CD4-positive, alpha-beta T cell (primary cell): ENCODE data around the gene DDX4. TPM values are rescaled to one million over a fixed set of nuclear protein-coding genes. Genes with fewer than 3 reads are reported as not detected.

Experiments used
- ATAC-seq: fragments of 200-7000 bp; cut with Tn5 transposase; one replicate; pipeline ENCODE4 v1.10.0; 2022; ENCODE audit warnings: mild to moderate bottlenecking; ENCODE audit not compliant: poor library complexity
- CTCF ChIA-PET: fragments of 350-600 bp; sonication (Branson Sonifier 250); formaldehyde crosslinking; loops from one replicate; lab custom pipeline; 2021; ENCODE audit warnings: antibody characterized with exemption, inconsistent platforms; lab: Charles Lee
- POLR2A ChIA-PET: fragments of 350-600 bp; sonication (Branson Sonifier 250); formaldehyde crosslinking; loops from one replicate; lab custom pipeline; 2021; ENCODE audit warnings: antibody characterized with exemption, inconsistent platforms; lab: Charles Lee
- DNase-seq, 14 experiments: peaks; one replicate each; pipeline ENCODE4 v3.0.0-alpha.2; 2013 to 2020; ENCODE audit warnings: mixed read lengths in 2 of 14
- H3K27ac ChIP-seq, 2 donors: one replicate each; pipeline versions ENCODE4 v1.5.1 to v1.7.0; 2013; ENCODE audit warnings: low read length in 2 of 2, low read depth in 1 of 2, mild to moderate bottlenecking in 1 of 2
- H3K27me3 ChIP-seq, 2 experiments: 1 replicate in 1 of 2; 2 replicates in 1 of 2; pipeline versions ENCODE4 v1.6.1 to v1.7.0; 2013; ENCODE audit warnings: low read length in 2 of 2, control low read depth in 1 of 2, mild to moderate bottlenecking in 1 of 2, moderate library complexity in 1 of 2; ENCODE audit not compliant: insufficient read depth in 2 of 2, control insufficient read depth in 1 of 2
- H3K36me3 ChIP-seq: one replicate; pipeline ENCODE4 v1.6.1; 2013; ENCODE audit warnings: low read length, control low read depth; ENCODE audit not compliant: insufficient read depth
- H3K4me1 ChIP-seq: one replicate; pipeline ENCODE4 v1.6.1; 2013; ENCODE audit warnings: low read length, control low read depth; ENCODE audit not compliant: insufficient read depth
- H3K4me3 ChIP-seq: one replicate; pipeline ENCODE4 v1.5.1; 2013; ENCODE audit warnings: mild to moderate bottlenecking, low read length, moderate library complexity
- H3K9me3 ChIP-seq, 2 experiments: 1 replicate in 1 of 2; 2 replicates in 1 of 2; pipeline versions ENCODE4 v1.6.1 to v1.7.0; 2013; ENCODE audit warnings: low read length in 2 of 2, mild to moderate bottlenecking in 2 of 2, control low read depth in 1 of 2, moderate library complexity in 1 of 2; ENCODE audit not compliant: control insufficient read depth in 1 of 2, insufficient read depth in 1 of 2
- H3K27ac Mint-ChIP-seq: one replicate; pipeline ENCODE4 v1.8.0; 2020; ENCODE audit warnings: mixed read lengths
- H3K27me3 Mint-ChIP-seq: one replicate; pipeline ENCODE4 v1.8.0; 2021; ENCODE audit warnings: mixed read lengths
- H3K36me3 Mint-ChIP-seq: one replicate; pipeline ENCODE4 v1.8.0; 2021; ENCODE audit warnings: low read depth, mixed read lengths
- H3K4me1 Mint-ChIP-seq: one replicate; pipeline ENCODE4 v1.8.0; 2021; ENCODE audit warnings: low read depth, mixed read lengths
- H3K4me3 Mint-ChIP-seq: one replicate; pipeline ENCODE4 v1.8.0; 2020; ENCODE audit warnings: mild to moderate bottlenecking, mixed read lengths
- H3K9me3 Mint-ChIP-seq: one replicate; pipeline ENCODE4 v1.8.0; 2020; ENCODE audit warnings: mixed read lengths
- intact Hi-C, 2 experiments: fragments of 100-400 bp; cut with DNase I in 1 of 2; cut with micrococcal nuclease in 1 of 2; formaldehyde crosslinking; loops; one replicate each; pipeline versions ENCODE4 v1.15.1 to v1.9.0; 2023 to 2025; cut with DNase I, micrococcal nuclease
- total RNA-seq, 174 experiments: library from RNA in 2 of 174; stranded (reverse) in 2 of 174; gene quantifications; one replicate each; pipeline ENCODE4 v1.2.3 and lab custom pipeline; 2021 to 2026
- TF ChIP-seq, protein P1 (sequence below): fragments of 200-600 bp; IDR thresholded peaks from one replicate; pipeline ENCODE4 v1.8.0; 2022; ENCODE audit warnings: antibody characterized with exemption, mild to moderate bottlenecking

Gene DDX4
- total RNA-seq, 2 experiments from 2014 or later: not detected

DNA sequence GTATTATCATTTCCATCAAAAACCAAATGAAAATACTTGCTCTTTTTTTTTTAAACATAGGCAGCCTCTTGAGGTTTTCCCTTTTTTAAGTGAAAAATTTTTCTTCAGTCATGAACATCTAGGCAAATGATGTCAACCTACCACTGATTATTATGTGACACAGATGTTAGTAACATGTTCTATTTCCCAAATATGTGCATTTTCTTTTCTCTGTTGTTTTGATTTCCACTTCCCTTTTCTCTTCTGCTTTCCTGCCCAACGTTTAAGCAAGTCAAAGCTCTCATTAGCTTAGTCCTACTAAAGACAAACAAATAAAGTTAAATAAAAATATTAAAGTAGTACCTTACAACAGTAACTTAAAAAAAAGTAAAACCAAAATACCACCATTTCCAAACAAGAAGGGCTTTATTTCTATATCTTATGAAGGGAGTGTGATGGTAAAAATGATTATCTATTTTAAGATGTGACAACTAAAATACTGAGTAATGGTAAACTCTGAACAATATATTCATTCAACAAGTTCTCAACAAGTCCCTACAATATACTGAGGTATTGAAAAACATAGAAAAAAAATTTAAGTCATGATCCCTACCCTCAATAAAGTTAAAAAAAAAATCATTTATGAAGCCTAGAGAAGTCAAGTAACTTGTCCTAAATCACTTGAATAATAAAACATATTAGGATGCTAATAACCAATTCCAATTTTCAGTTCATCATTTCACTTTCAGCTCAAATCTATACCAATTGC lies 35.1 kb upstream of the DDX4 start:
- Mint-ChIP-seq H3K27me3 (no peaks in the 10 kb centered on the region), H3K4me1 (peaks cover 9% of the 10 kb centered on the region), H3K36me3 (peaks cover 31% of the 10 kb centered on the region), H3K4me3 (no peak overlapping the region), H3K27ac (no peak overlapping the region), H3K9me3 (no peaks in the 10 kb centered on the region)
- H3K27me3 ChIP-seq: no peaks in the 10 kb centered on the region
- peaks cover 2% of the 10 kb centered on the region for H3K36me3 ChIP-seq
- ATAC-seq: no peak
- no peaks in the 10 kb centered on the region for H3K4me1 ChIP-seq
- intact Hi-C loops: no loop called here
- TF ChIP-seq, protein P1, sequence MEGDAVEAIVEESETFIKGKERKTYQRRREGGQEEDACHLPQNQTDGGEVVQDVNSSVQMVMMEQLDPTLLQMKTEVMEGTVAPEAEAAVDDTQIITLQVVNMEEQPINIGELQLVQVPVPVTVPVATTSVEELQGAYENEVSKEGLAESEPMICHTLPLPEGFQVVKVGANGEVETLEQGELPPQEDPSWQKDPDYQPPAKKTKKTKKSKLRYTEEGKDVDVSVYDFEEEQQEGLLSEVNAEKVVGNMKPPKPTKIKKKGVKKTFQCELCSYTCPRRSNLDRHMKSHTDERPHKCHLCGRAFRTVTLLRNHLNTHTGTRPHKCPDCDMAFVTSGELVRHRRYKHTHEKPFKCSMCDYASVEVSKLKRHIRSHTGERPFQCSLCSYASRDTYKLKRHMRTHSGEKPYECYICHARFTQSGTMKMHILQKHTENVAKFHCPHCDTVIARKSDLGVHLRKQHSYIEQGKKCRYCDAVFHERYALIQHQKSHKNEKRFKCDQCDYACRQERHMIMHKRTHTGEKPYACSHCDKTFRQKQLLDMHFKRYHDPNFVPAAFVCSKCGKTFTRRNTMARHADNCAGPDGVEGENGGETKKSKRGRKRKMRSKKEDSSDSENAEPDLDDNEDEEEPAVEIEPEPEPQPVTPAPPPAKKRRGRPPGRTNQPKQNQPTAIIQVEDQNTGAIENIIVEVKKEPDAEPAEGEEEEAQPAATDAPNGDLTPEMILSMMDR: no peak
- no peaks in the 10 kb centered on the region for H3K9me3 ChIP-seq
- CTCF ChIA-PET: no interaction called here
- H3K27ac ChIP-seq: no peak overlapping the region
- POLR2A ChIA-PET: no interaction called here
- DNase-seq: no peak
- H3K4me3 ChIP-seq: no peak overlapping the region

DNA sequence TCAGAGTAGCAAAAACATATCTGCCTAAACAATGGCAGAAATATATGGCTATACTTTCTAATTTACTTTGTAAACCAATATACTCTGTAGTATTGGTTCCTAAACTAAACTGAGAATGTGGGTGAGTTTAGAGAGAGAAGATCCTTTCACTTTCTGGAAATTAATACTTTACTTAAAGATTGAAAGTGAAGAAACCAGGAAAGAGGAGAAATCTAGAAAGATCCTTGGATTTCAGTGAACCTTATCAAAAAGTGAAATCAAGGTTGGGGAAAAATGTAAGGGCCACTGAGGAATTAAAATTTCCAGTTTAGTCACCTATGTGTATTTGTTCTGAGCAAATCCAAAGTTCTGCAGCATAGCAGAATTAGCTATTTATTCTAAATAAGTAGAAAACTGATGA lies 31.6 kb upstream of the DDX4 start:
- POLR2A ChIA-PET: no interaction called here
- H3K27ac ChIP-seq: no peak overlapping the region
- CTCF ChIA-PET: no interaction called here

DNA sequence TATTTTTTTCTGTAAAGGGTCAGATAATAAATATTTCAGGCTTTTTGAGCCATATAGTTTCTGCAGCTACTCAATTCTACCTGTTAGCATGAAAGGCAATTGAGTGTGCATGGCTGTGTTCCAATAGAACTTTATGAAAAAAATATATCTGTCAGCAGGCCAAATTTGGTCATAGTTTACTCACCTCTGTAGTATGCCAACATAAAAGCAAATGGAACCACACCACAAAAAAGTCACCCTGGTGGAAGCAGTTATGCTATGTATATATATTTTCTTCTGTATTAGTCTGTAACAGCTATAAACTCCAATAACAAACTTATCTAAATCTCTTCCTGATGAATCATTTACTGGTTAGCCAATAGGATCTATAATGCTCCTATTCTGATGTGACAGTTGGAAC lies 29.1 kb upstream of the DDX4 start:
- peaks cover 42% of the 10 kb centered on the region for H3K36me3 Mint-ChIP-seq
- no peak overlapping the region for H3K27ac ChIP-seq
- TF ChIP-seq, protein P1: no peak
- H3K9me3 Mint-ChIP-seq: no peaks in the 10 kb centered on the region
- no peak overlapping the region for H3K27ac Mint-ChIP-seq
- H3K4me3 Mint-ChIP-seq: peak overlapping the region; percentile 57
- no peaks in the 10 kb centered on the region for H3K27me3 ChIP-seq
- ATAC-seq (no peak), DNase-seq (no peak)
- peaks cover 5% of the 10 kb centered on the region for H3K36me3 ChIP-seq
- H3K4me3 ChIP-seq: no peak overlapping the region
- CTCF ChIA-PET: no interaction called here
- intact Hi-C loops: no loop called here
- POLR2A ChIA-PET: no interaction called here
- H3K4me1 ChIP-seq: peaks cover 20% of the 10 kb centered on the region
- no peaks in the 10 kb centered on the region for H3K27me3 Mint-ChIP-seq
- H3K4me1 Mint-ChIP-seq: peaks cover 42% of the 10 kb centered on the region
- H3K9me3 ChIP-seq: no peaks in the 10 kb centered on the region

More for the DNA sequence above, 31.6 kb upstream of the DDX4 start:
- H3K36me3 ChIP-seq: peaks cover 5% of the 10 kb centered on the region
- peak overlapping the region; percentile 13 for H3K4me3 Mint-ChIP-seq
- H3K9me3 Mint-ChIP-seq: no peaks in the 10 kb centered on the region
- H3K9me3 ChIP-seq: no peaks in the 10 kb centered on the region
- peaks cover 26% of the 10 kb centered on the region for H3K4me1 Mint-ChIP-seq
- no peaks in the 10 kb centered on the region for H3K27me3 Mint-ChIP-seq
- no peak for ATAC-seq
- H3K4me3 ChIP-seq: no peak overlapping the region
- H3K36me3 Mint-ChIP-seq: peaks cover 32% of the 10 kb centered on the region
- H3K4me1 ChIP-seq: peaks cover 4% of the 10 kb centered on the region
- no peak overlapping the region for H3K27ac Mint-ChIP-seq
- intact Hi-C loops: no loop called here
- H3K27me3 ChIP-seq: no peaks in the 10 kb centered on the region
- DNase-seq: no peak
- TF ChIP-seq, protein P1: no peak
